ENCODE results near the gene PCYOX1L. TPM values are rescaled to one million over a fixed set of nuclear protein-coding genes. Genes with fewer than 3 reads are reported as not detected.

The PCYOX1L gene
- total RNA-seq, 1 donor: 11.7 TPM

GRCh38 chr5:149381261-149381985 is 23.6 kb downstream of the PCYOX1L start:
- no peak for DNase-seq (ENCODE audit: low read depth)
- TF ChIP-seq CTCF (IDR thresholded peaks at IDR 0.05; ENCODE audit: insufficient read depth, low read depth, low read length): no peak
- no peak overlapping the region for H3K4me3 ChIP-seq (ENCODE audit: low read depth, low read length)

GRCh38 chr5:149381986-149382338 is 24.1 kb downstream of the PCYOX1L start:
- no peak overlapping the region for H3K4me3 ChIP-seq (ENCODE audit: low read depth, low read length)
- TF ChIP-seq CTCF (IDR thresholded peaks at IDR 0.05; ENCODE audit: insufficient read depth, low read depth, low read length): peak; percentile 89
- DNase-seq (ENCODE audit: low read depth): peak; percentile 82

- DNase-seq (ENCODE audit: low read depth): no peak
- no peak for TF ChIP-seq CTCF (IDR thresholded peaks at IDR 0.05; ENCODE audit: insufficient read depth, low read depth, low read length)
- H3K4me3 ChIP-seq (ENCODE audit: low read depth, low read length): no peak overlapping the region
Observed at GRCh38 chr5:149382517-149383220, 24.8 kb downstream of the PCYOX1L start.

GRCh38 chr5:149383399-149383798 is 25.6 kb downstream of the PCYOX1L start:
- TF ChIP-seq CTCF (IDR thresholded peaks at IDR 0.05; ENCODE audit: insufficient read depth, low read depth, low read length): no peak
- H3K4me3 ChIP-seq (ENCODE audit: low read depth, low read length): no peak overlapping the region
- peak; percentile 37 for DNase-seq (ENCODE audit: low read depth)

- peak; percentile 73 for DNase-seq (ENCODE audit: low read depth)
- H3K4me3 ChIP-seq (ENCODE audit: low read depth, low read length): no peak overlapping the region
- TF ChIP-seq CTCF (IDR thresholded peaks at IDR 0.05; ENCODE audit: insufficient read depth, low read depth, low read length): no peak
Observed at GRCh38 chr5:149386166-149386565, 28.3 kb downstream of the PCYOX1L start.

- TF ChIP-seq CTCF (IDR thresholded peaks at IDR 0.05; ENCODE audit: insufficient read depth, low read depth, low read length): no peak
- DNase-seq (ENCODE audit: low read depth): peak; percentile 97
- H3K4me3 ChIP-seq (ENCODE audit: low read depth, low read length): no peak overlapping the region
Observed at GRCh38 chr5:149387081-149387631, 29.3 kb downstream of the PCYOX1L start.

Data from fibroblast of villous mesenchyme (primary cell).